Calu3 (cell line): ENCODE data around the gene CDH5. TPM values are rescaled to one million over a fixed set of nuclear protein-coding genes. Genes with fewer than 3 reads are reported as not detected.

Source experiments
- BruUV-seq: library from RNA; stranded (reverse); fragments of 400-500 nt; replicated peaks from 2 replicates; lab custom pipeline; 2021; lab: Mats Ljungman, UMichigan
- CTCF ChIA-PET: fragments of 300-600 bp; sonication (Branson Sonifier 250); formaldehyde crosslinking; loops from one replicate; lab custom pipeline; 2022; ENCODE audit warnings: antibody characterized with exemption; lab: Charles Lee
- DNase-seq: peaks from one replicate; pipeline ENCODE4 v3.0.0; 2022
- H3K27ac Mint-ChIP-seq: one replicate; pipeline ENCODE4 v1.8.0; 2022; ENCODE audit warnings: mixed read lengths; ENCODE audit not compliant: unreplicated experiment
- H3K27me3 Mint-ChIP-seq: one replicate; pipeline ENCODE4 v1.8.0; 2022; ENCODE audit warnings: mixed read lengths; ENCODE audit not compliant: unreplicated experiment
- H3K36me3 Mint-ChIP-seq: one replicate; pipeline ENCODE4 v1.8.0; 2022; ENCODE audit warnings: mild to moderate bottlenecking, moderate library complexity, mixed read lengths; ENCODE audit not compliant: insufficient read depth, unreplicated experiment
- H3K4me1 Mint-ChIP-seq: one replicate; pipeline ENCODE4 v1.8.0; 2022; ENCODE audit warnings: mild to moderate bottlenecking, low read depth, mixed read lengths; ENCODE audit not compliant: unreplicated experiment
- H3K4me3 Mint-ChIP-seq: one replicate; pipeline ENCODE4 v1.8.0; 2022; ENCODE audit warnings: mild to moderate bottlenecking, low read depth, moderate library complexity, mixed read lengths; ENCODE audit not compliant: unreplicated experiment
- H3K9me3 Mint-ChIP-seq: one replicate; pipeline ENCODE4 v1.8.0; 2022; ENCODE audit warnings: low read depth, mixed read lengths; ENCODE audit not compliant: unreplicated experiment
- CTCF ChIP-seq: fragments of 200-600 bp; IDR thresholded peaks from one replicate; pipeline ENCODE4 v1.8.0; 2022; ENCODE audit warnings: antibody characterized with exemption; ENCODE audit not compliant: unreplicated experiment
- intact Hi-C: fragments of 100-400 bp; cut with micrococcal nuclease; formaldehyde crosslinking; loops from one replicate; pipeline ENCODE4 v1.10.0; 2022; ENCODE audit not compliant: unreplicated experiment
- total RNA-seq: library from RNA; stranded (reverse); gene quantifications from 2 replicates; pipeline ENCODE4 v1.2.3, GENCODE V29; 2022

CDH5 gene
- total RNA-seq, 1 experiment from 2014 or later, result not detected

- no TSS peak for BruUV-seq
- no peak for TF ChIP-seq CTCF
- CTCF ChIA-PET, result interaction anchor here (1.0 kb wide), 1 partner anchor 21 kb away, joined by 4 read pairs; no protein-coding TSS in a partner anchor
- intact Hi-C loops, result no loop called here
- Mint-ChIP-seq H3K27ac (no peak overlapping the region), H3K9me3 (no peaks in the 10 kb centered on the region), H3K27me3 (peaks cover 63% of the 10 kb centered on the region), H3K36me3 (peaks cover 6% of the 10 kb centered on the region), H3K4me3 (peak overlapping the region; percentile 63), H3K4me1 (peaks cover 8% of the 10 kb centered on the region)
- DNase-seq, result peak; percentile 45
These were observed 61.6 kb downstream of the CDH5 start for GRCh38 chr16:66427871-66428681.

- BruUV-seq, result no TSS peak
- peaks cover 6% of the 10 kb centered on the region for H3K36me3 Mint-ChIP-seq
- CTCF ChIA-PET, result no interaction called here
- H3K9me3 Mint-ChIP-seq, result no peaks in the 10 kb centered on the region
- peaks cover 56% of the 10 kb centered on the region for H3K27me3 Mint-ChIP-seq
- H3K27ac Mint-ChIP-seq, result no peak overlapping the region
- TF ChIP-seq CTCF, result no peak
- peaks cover 14% of the 10 kb centered on the region for H3K4me1 Mint-ChIP-seq
- H3K4me3 Mint-ChIP-seq, result no peak overlapping the region
- no peak for DNase-seq
- intact Hi-C loops, result no loop called here
These were observed 62.3 kb downstream of the CDH5 start for GRCh38 chr16:66428682-66429251.

- intact Hi-C loops, result no loop called here
- TF ChIP-seq CTCF, result no peak
- peaks cover 14% of the 10 kb centered on the region for H3K4me1 Mint-ChIP-seq
- CTCF ChIA-PET, result no interaction called here
- no peak for DNase-seq
- H3K4me3 Mint-ChIP-seq, result no peak overlapping the region
- no TSS peak for BruUV-seq
- H3K36me3 Mint-ChIP-seq, result peaks cover 6% of the 10 kb centered on the region
- peaks cover 49% of the 10 kb centered on the region for H3K27me3 Mint-ChIP-seq
- H3K27ac Mint-ChIP-seq, result no peak overlapping the region
- no peaks in the 10 kb centered on the region for H3K9me3 Mint-ChIP-seq
These were observed 62.9 kb downstream of the CDH5 start for GRCh38 chr16:66429290-66429962.

- H3K36me3 Mint-ChIP-seq, result peaks cover 6% of the 10 kb centered on the region
- CTCF ChIA-PET, result no interaction called here
These were observed 63.7 kb downstream of the CDH5 start for GRCh38 chr16:66430214-66430613.

More at GRCh38 chr16:66430214-66430613, 63.7 kb downstream of the CDH5 start:
- no TSS peak for BruUV-seq
- Mint-ChIP-seq H3K4me1 (peaks cover 14% of the 10 kb centered on the region), H3K9me3 (no peaks in the 10 kb centered on the region), H3K27me3 (peaks cover 41% of the 10 kb centered on the region), H3K27ac (no peak overlapping the region), H3K4me3 (no peak overlapping the region)
- no peak for TF ChIP-seq CTCF
- intact Hi-C loops, result no loop called here
- no peak for DNase-seq
